Activated CD4-positive, alpha-beta T cell treated with anti-CD3 and anti-CD28 coated beads for 36 hours (primary cell): Measurements from ENCODE around the gene ELAVL2. TPM values are rescaled to one million over a fixed set of nuclear protein-coding genes. Genes with fewer than 3 reads are reported as not detected.
"Not testable (repeated sequence)": the region's sequence is repeated elsewhere in the genome, so short reads cannot be mapped to it uniquely, and the experiment has no call there.

ENCODE experiments used
- ATAC-seq: fragments of 200-7000 bp; cut with Tn5 transposase; one replicate; pipeline ENCODE4 v1.10.0; 2021; ENCODE audit warnings: mild to moderate bottlenecking, moderate library complexity
- CTCF ChIA-PET: fragments of 350-600 bp; sonication (Branson Sonifier 250); formaldehyde crosslinking; loops from one replicate; lab custom pipeline; 2021; ENCODE audit warnings: antibody characterized with exemption; lab: Charles Lee
- POLR2A ChIA-PET: fragments of 350-600 bp; sonication (Branson Sonifier 250); formaldehyde crosslinking; loops from one replicate; lab custom pipeline; 2021; ENCODE audit warnings: antibody characterized with exemption, inconsistent platforms; lab: Charles Lee
- DNase-seq: peaks from one replicate; pipeline ENCODE4 v3.0.0-alpha.2; 2020
- H3K27ac Mint-ChIP-seq: one replicate; pipeline ENCODE4 v1.8.0; 2021; ENCODE audit warnings: mixed read lengths
- H3K27me3 Mint-ChIP-seq: one replicate; pipeline ENCODE4 v1.8.0; 2021; ENCODE audit warnings: mixed read lengths
- H3K36me3 Mint-ChIP-seq: one replicate; pipeline ENCODE4 v1.8.0; 2021; ENCODE audit warnings: low read depth, mixed read lengths
- H3K4me1 Mint-ChIP-seq: one replicate; pipeline ENCODE4 v1.8.0; 2021; ENCODE audit warnings: mixed read lengths
- H3K4me3 Mint-ChIP-seq: one replicate; pipeline ENCODE4 v1.8.0; 2021; ENCODE audit warnings: mild to moderate bottlenecking, moderate library complexity, mixed read lengths
- H3K9me3 Mint-ChIP-seq: one replicate; pipeline ENCODE4 v1.8.0; 2021; ENCODE audit warnings: low read depth, mixed read lengths
- intact Hi-C, 2 experiments: fragments of 100-400 bp; cut with DNase I in 1 of 2; cut with micrococcal nuclease in 1 of 2; formaldehyde crosslinking; loops; one replicate each; pipeline versions ENCODE4 v1.14.2 to v1.15.1; 2022 to 2024; cut with DNase I, micrococcal nuclease
- total RNA-seq, 2 experiments: library from RNA; stranded (reverse); gene quantifications; one replicate each; pipeline ENCODE4 v1.2.3, GENCODE V29; 2021

ELAVL2 gene
- total RNA-seq, 2 experiments from 2014 or later: not detected

DNA sequence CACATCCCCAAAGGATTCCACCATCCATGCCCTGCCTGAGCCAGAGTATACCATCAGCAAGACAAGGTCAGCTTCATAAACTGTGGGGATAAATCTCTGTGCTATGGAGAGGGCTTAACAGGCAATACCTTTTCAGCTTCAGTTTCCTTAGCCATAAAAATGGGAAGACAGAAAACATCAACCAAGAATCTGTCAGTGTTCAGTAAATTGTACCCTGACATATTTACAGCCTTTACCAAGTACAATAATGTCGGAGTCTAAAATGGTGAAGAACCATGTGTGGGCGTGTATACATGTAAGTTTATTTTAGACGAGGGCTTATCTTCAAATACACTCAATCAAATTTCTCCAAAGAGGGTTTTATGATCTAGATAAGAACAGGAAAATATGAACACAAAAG is 94.7 kb downstream of the ELAVL2 start:
- POLR2A ChIA-PET: no interaction called here

DNA sequence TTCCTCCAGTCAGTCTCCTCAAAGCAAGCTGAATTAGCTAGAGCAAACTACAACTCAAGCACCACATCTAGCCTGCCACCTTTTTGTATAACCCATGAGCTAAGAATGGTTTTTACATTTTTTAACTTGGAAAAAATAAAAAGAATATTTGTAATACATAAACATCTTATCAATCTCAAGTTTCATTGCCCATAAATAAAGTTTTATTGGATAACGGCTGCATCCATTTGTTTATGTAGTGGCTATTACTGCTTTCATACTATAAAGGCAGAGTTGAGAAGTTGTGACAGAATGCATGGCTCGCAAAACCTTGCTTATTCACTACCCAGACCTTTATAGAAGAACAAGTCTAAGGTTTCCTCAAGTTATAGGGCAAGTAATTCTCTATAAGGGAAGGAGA is 95.7 kb downstream of the ELAVL2 start:
- no peak overlapping the region for H3K27ac Mint-ChIP-seq
- H3K4me1 Mint-ChIP-seq: no peaks in the 10 kb centered on the region
- H3K27me3 Mint-ChIP-seq: no peaks in the 10 kb centered on the region
- intact Hi-C loops: no loop called here
- ATAC-seq (no peak), DNase-seq (no peak)
- H3K9me3 Mint-ChIP-seq: peaks cover 2% of the 10 kb centered on the region
- no peaks in the 10 kb centered on the region for H3K36me3 Mint-ChIP-seq
- H3K4me3 Mint-ChIP-seq: no peak overlapping the region
- ChIA-PET CTCF (no interaction called here), POLR2A (no interaction called here)

More for the DNA sequence above, 94.7 kb downstream of the ELAVL2 start:
- no peaks in the 10 kb centered on the region for H3K4me1 Mint-ChIP-seq
- no peak for DNase-seq
- H3K4me3 Mint-ChIP-seq: no peak overlapping the region
- H3K36me3 Mint-ChIP-seq: no peaks in the 10 kb centered on the region
- no peaks in the 10 kb centered on the region for H3K27me3 Mint-ChIP-seq
- H3K27ac Mint-ChIP-seq: no peak overlapping the region
- no peak for ATAC-seq
- CTCF ChIA-PET: interaction anchor here (0.7 kb wide), 1 partner anchor 1651 kb away, joined by 3 read pairs; no protein-coding TSS in a partner anchor
- H3K9me3 Mint-ChIP-seq: peaks cover 2% of the 10 kb centered on the region
- intact Hi-C loops: no loop called here

DNA sequence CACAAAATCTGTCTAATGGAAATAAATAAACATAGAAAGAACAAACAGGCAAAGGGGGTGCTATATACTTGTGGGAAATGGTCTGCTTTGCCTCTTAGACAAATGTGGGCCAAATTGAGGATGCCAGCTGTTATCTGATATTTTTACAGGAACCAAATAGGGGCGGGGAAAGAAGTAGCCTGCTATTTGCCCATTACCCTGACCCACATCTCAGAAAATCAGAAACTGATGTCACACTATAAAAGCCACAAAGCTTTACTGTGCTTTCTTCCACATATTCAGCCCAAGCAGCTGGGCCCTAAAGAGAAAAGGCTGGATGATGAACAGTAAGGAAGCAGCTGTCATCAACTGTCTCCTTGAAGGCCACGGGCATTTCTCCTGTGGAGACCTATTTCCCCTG is 97.3 kb downstream of the ELAVL2 start:
- Mint-ChIP-seq H3K36me3 (no peaks in the 10 kb centered on the region), H3K4me1 (no peaks in the 10 kb centered on the region), H3K27me3 (no peaks in the 10 kb centered on the region), H3K9me3 (peaks cover 4% of the 10 kb centered on the region), H3K4me3 (no peak overlapping the region), H3K27ac (no peak overlapping the region)
- CTCF ChIA-PET: no interaction called here
- intact Hi-C loops: no loop called here
- ATAC-seq (no peak), DNase-seq (no peak)
- POLR2A ChIA-PET: no interaction called here

DNA sequence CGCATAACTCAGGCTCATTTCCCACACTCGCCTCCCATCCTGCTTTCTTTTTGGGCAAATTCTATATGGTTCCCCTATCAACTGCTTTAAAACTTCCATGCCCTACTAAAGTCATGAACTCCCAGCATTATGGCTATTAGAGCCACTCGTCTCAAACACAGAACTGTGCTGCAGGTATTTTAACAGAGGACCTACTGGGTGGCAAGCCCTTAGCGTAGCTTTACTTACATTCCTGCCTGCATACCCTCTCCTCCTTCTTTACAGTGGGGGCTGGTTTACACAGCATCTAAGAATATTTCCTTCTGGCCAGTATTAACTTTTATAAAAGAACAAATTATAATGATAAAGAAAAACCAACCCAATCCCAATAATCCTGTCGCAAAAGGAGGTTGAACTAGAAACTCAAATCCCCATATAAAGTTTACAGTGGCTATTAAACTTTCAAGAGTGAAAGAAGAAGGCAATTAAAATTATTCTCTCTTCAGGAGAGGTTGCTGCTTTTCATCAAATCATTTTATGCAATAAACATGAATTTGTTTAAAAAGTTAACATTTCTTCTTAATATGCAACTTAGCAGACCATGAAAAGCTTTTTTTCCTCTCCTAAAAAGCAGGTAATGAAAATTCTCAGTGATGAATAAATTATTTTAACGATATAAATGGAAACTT is 100.6 kb downstream of the ELAVL2 start:
- no peak overlapping the region for H3K4me3 Mint-ChIP-seq
- DNase-seq (no peak), ATAC-seq (no peak)
- H3K27me3 Mint-ChIP-seq: no peaks in the 10 kb centered on the region
- no peaks in the 10 kb centered on the region for H3K36me3 Mint-ChIP-seq
- H3K9me3 Mint-ChIP-seq: peaks cover 4% of the 10 kb centered on the region
- no peak overlapping the region for H3K27ac Mint-ChIP-seq
- ChIA-PET CTCF (no interaction called here), POLR2A (no interaction called here)
- H3K4me1 Mint-ChIP-seq: no peaks in the 10 kb centered on the region
- intact Hi-C loops: no loop called here

DNA sequence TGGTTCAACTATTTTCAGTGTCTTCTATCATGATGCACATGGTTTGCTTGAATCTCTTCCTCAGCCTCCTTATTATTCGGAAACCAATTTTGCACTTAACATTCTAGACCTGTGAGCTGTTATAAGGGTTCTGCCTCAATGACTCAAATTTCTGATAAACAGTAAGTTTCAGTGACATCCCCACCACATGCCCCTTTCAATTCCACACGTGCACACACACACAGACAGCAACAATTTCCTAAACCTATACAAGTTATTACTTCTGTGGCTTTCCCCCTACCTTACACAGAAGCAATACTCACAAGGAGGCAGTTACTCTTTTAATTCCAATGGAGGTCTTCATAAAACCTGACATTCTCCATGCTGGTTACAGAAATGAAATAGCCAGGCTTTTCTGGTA is 102.4 kb downstream of the ELAVL2 start:
- no peak overlapping the region for H3K27ac Mint-ChIP-seq
- ATAC-seq: no peak
- DNase-seq: no peak
- no peaks in the 10 kb centered on the region for H3K4me1 Mint-ChIP-seq
- POLR2A ChIA-PET: no interaction called here
- intact Hi-C loops: no loop called here
- peaks cover 4% of the 10 kb centered on the region for H3K9me3 Mint-ChIP-seq
- H3K36me3 Mint-ChIP-seq: no peaks in the 10 kb centered on the region
- H3K4me3 Mint-ChIP-seq: no peak overlapping the region
- CTCF ChIA-PET: no interaction called here
- no peaks in the 10 kb centered on the region for H3K27me3 Mint-ChIP-seq

DNA sequence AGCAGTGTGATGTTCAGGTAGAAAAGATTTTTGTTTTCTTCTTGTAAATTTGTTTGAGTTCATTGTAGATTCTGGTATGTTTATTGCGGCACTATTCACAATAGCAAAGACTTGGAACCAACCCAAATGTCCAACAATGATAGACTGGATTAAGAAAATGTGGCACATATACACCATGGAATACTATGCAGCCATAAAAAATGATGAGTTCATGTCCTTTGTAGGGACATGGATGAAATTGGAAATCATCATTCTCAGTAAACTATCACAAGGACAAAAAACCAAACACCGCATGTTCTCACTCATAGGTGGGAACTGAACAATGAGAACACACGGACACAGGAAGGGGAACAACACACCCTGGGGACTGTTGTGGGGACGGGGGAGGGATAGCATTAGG is 103.0 kb downstream of the ELAVL2 start:
- H3K36me3 Mint-ChIP-seq, H3K27ac Mint-ChIP-seq, ATAC-seq, DNase-seq, H3K4me3 Mint-ChIP-seq, intact Hi-C loops, POLR2A ChIA-PET, H3K27me3 Mint-ChIP-seq, H3K4me1 Mint-ChIP-seq, CTCF ChIA-PET, H3K9me3 Mint-ChIP-seq: not testable (repeated sequence)

DNA sequence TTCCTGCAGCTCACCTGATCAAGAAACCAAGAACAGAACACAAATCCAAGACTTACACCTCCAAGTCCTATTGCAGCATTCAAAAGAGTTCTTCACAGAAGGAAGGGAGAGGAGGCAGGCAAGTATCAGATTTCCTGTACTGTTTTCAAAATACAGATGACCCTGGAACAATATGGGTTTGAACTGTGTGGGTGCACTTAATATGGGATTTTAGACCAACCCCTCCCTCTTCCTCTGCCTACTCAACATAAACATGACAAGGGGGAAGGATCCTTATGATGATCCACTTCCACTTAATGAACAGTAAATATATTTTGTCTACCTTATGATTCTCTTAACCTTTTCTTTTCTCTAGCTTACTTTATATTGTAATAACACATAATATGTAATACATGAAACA is 104.6 kb downstream of the ELAVL2 start:
- intact Hi-C loops: no loop called here
- POLR2A ChIA-PET: no interaction called here
- Mint-ChIP-seq H3K27me3 (no peaks in the 10 kb centered on the region), H3K9me3 (peaks cover 4% of the 10 kb centered on the region), H3K4me3 (no peak overlapping the region), H3K4me1 (no peaks in the 10 kb centered on the region), H3K27ac (no peak overlapping the region), H3K36me3 (no peaks in the 10 kb centered on the region)
- ATAC-seq (no peak), DNase-seq (no peak)
- CTCF ChIA-PET: no interaction called here

DNA sequence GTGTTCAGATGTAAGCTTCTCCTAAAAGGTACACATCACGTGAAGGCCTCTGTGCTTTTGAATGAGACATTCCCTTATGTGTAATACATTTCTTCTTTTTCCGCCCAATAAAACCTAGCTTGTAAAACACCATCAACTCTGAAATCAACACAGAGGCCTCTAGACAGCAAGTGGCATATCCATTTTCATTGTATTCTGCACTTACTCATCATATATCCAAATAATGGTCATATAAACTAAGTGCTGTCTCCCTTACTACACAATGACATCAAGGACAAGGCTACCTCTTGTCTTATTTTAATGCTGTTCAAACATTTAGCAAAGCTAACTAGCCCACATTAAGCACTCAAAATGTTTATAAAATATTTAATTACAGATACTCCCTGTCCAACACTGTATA is 108.5 kb downstream of the ELAVL2 start:
- DNase-seq: no peak
- H3K27me3 Mint-ChIP-seq: no peaks in the 10 kb centered on the region
- intact Hi-C loops: no loop called here
- H3K27ac Mint-ChIP-seq: no peak overlapping the region
- POLR2A ChIA-PET: no interaction called here
- ATAC-seq: no peak
- CTCF ChIA-PET: no interaction called here
- H3K4me3 Mint-ChIP-seq: no peak overlapping the region
- H3K36me3 Mint-ChIP-seq: no peaks in the 10 kb centered on the region
- peaks cover 2% of the 10 kb centered on the region for H3K9me3 Mint-ChIP-seq
- no peaks in the 10 kb centered on the region for H3K4me1 Mint-ChIP-seq

DNA sequence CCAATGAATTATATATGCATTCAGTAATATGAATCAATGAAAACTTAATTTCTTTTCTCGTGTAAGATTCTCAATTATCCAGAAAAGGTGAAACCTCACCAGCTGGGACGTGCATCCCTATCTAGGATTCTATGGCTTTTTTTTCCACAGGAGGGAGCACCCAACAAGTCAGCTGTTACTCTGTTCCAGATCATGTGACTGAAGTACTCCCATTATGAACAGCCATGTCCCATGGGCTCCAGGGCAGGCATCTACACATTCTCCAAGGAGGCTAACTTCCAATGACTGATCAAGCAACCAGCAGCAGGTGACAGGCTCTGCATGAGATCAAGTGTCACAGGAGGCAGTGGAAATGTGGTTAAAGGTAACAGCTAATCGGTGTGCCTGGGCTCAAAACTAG is 118.8 kb downstream of the ELAVL2 start:
- H3K4me3 Mint-ChIP-seq: no peak overlapping the region
- H3K27ac Mint-ChIP-seq: no peak overlapping the region
- H3K4me1 Mint-ChIP-seq: no peaks in the 10 kb centered on the region
- peaks cover 3% of the 10 kb centered on the region for H3K9me3 Mint-ChIP-seq
- intact Hi-C loops: no loop called here
- POLR2A ChIA-PET: no interaction called here
- no peaks in the 10 kb centered on the region for H3K36me3 Mint-ChIP-seq
- H3K27me3 Mint-ChIP-seq: no peaks in the 10 kb centered on the region
- ATAC-seq (no peak), DNase-seq (no peak)
- CTCF ChIA-PET: no interaction called here

DNA sequence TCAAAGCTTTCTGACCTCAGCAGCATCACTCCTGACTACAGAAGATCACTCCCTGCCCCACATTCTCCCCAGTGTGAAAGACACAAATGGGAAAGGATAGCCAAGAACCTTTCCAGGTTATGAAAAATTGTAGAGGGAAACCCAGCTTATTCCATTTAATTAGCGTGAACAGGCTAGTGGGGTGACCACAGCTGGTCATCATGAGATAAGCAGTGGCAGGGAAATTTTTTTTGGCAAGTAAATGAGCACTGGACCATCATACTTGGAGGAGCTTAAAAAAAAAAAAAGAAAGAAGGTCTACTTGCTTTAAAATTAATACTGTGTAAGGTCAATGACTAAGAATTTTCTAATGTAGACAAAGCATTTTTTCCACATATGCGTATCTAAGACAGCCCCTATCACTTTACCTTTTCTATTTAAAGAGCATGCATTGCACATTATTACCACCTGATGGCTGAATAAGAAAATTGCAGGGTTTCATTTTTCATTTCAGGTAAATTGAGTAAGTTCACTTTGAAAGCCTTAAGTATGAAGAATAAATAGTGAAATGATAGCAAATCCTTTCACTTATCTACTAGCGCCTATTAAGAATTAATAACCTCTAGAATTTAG is 123.6 kb downstream of the ELAVL2 start:
- ChIA-PET POLR2A (no interaction called here), CTCF (no interaction called here)
- Mint-ChIP-seq H3K27me3 (no peaks in the 10 kb centered on the region), H3K27ac (no peak overlapping the region), H3K9me3 (no peaks in the 10 kb centered on the region), H3K36me3 (no peaks in the 10 kb centered on the region), H3K4me3 (no peak overlapping the region), H3K4me1 (no peaks in the 10 kb centered on the region)
- DNase-seq (no peak), ATAC-seq (no peak)
- intact Hi-C loops: no loop called here

DNA sequence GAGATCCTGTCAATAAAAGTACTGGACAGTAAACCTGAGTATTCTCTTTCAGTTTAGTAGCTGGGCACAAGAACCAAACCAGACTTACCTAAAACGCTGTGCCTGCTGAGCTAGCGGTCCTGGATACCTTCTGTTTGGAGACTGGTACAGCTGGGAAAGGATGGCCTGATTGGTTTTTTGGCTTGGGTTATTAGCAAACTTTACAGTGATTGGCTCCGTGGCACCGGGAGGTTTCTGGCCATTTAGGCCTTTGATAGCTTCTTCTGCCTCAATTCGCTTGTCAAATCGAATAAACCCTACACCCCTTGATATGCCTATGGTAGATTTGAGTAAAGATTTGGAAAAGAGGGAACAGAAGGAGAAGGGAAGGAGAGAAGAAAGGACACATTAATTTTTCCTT is 124.7 kb downstream of the ELAVL2 start:
- no peak overlapping the region for H3K27ac Mint-ChIP-seq

DNA sequence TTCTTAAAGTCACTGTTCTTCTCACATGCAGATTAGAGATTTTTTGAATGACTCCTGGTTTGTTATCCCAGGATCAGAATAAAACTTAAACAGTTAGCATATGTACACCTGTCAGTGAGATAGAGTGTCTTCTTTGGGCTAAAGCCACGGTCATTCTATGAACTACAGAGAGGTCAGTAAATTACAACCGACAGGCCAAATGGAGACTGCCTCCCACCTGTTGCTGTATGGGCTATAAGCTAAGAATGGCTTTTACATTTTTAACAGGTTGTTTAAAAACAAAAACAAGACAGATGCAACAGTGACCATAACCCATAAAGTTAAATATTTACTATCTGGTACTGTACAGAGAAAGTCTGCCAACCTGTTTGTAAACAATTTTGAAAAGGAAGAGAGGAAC is 125.7 kb downstream of the ELAVL2 start:
- H3K4me3 Mint-ChIP-seq: no peak overlapping the region
- H3K27me3 Mint-ChIP-seq: no peaks in the 10 kb centered on the region
- CTCF ChIA-PET: no interaction called here
- no peak for ATAC-seq
- intact Hi-C loops: no loop called here
- H3K36me3 Mint-ChIP-seq: no peaks in the 10 kb centered on the region
- no peak for DNase-seq
- POLR2A ChIA-PET: interaction anchor here (0.5 kb wide), 1 partner anchor 1032 kb away, joined by 3 read pairs; no protein-coding TSS in a partner anchor
- H3K4me1 Mint-ChIP-seq: no peaks in the 10 kb centered on the region
- H3K9me3 Mint-ChIP-seq: peaks cover 3% of the 10 kb centered on the region
- H3K27ac Mint-ChIP-seq: no peak overlapping the region

More for the DNA sequence above, 124.7 kb downstream of the ELAVL2 start:
- no peaks in the 10 kb centered on the region for H3K9me3 Mint-ChIP-seq
- H3K27me3 Mint-ChIP-seq: no peaks in the 10 kb centered on the region
- ATAC-seq (no peak), DNase-seq (no peak)
- H3K4me3 Mint-ChIP-seq: no peak overlapping the region
- no peaks in the 10 kb centered on the region for H3K4me1 Mint-ChIP-seq
- intact Hi-C loops: no loop called here
- no peaks in the 10 kb centered on the region for H3K36me3 Mint-ChIP-seq
- ChIA-PET POLR2A (no interaction called here), CTCF (no interaction called here)
